ENCODE results near the gene CHD6.

Gene CHD6

GRCh38 chr20:41598719-41599118 is 19.5 kb downstream of the CHD6 start:
- H3K4me3 ChIP-seq = no peak overlapping the region
- no peak overlapping the region for H3K27ac ChIP-seq

GRCh38 chr20:41594514-41595322 is 23.5 kb downstream of the CHD6 start:
- H3K27ac ChIP-seq = no peak overlapping the region

GRCh38 chr20:41592516-41593216 is 25.5 kb downstream of the CHD6 start:
- Histone ChIP-seq H3K27ac (no peak overlapping the region), H3K4me3 (no peak overlapping the region)

More at GRCh38 chr20:41594514-41595322, 23.5 kb downstream of the CHD6 start:
- H3K4me3 ChIP-seq = no peak overlapping the region

DNA sequence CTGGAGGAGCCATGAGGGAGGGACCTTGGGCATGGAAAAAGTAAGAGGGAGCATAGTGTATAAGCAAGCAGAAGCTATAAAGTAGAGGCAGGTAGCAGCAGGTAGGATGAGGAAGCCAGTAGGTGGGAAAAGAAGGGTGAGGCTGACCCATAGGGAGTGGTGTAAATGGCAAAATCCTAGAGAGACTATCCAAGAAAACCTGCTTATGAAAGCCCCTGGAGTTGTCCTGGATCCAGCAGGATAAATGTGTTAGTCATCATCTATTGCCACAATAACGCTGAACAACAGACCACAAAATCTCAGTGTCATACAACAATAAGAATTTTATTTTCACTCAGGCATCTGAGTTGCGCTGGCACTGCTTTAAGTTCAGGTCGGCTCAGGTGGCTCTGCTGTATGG is 30.2 kb downstream of the CHD6 start:
- H3K27ac ChIP-seq = peak overlapping the region in 3 of 21 experiments; percentile 1 to 60 (median 41)
- no peak overlapping the region for H3K4me3 ChIP-seq

DNA sequence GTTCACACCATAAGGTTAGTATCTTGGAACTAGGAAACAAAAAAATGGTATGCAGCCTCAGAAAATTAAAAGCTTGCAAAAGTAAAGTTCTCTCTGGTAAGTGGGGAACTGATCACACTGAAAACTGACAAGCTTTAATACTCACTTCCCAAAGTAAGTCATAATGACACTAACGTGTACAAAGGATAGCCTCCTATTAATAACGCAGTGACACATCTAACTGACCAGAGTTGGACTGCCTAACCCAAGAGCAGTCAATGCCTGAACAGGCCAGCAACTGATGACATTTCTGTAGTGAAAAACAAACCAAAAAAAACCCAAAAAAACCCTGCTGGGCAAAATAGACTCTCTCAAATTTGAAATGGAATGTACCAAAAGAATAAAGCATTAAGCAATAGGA is 30.7 kb downstream of the CHD6 start:
- Histone ChIP-seq H3K27ac (peak overlapping the region in 3 of 21 experiments; percentile 1 to 22 (median 17)), H3K4me3 (no peak overlapping the region)

DNA sequence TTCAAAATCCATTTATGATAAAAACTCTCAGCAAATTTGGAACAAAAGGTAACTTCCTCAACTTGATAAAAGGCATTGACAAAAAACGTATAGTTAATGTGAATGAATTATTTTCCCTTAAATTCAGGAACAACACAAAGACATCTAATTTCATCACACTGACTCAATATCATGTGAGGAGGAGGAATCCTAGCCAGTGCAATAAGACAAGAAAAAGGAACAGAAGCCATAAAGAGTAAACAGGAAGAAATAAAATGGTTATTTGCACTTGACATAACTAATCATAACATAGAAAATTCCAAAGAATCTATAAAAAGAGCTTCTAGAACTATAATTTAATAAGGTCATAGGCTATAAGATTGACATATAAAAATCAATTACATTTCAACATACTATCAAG is 31.4 kb downstream of the CHD6 start:
- H3K4me3 ChIP-seq = no peak overlapping the region
- H3K27ac ChIP-seq = no peak overlapping the region

GRCh38 chr20:41580350-41580749 is 37.8 kb downstream of the CHD6 start:
- Histone ChIP-seq H3K27ac (no peak overlapping the region), H3K4me3 (no peak overlapping the region)

DNA sequence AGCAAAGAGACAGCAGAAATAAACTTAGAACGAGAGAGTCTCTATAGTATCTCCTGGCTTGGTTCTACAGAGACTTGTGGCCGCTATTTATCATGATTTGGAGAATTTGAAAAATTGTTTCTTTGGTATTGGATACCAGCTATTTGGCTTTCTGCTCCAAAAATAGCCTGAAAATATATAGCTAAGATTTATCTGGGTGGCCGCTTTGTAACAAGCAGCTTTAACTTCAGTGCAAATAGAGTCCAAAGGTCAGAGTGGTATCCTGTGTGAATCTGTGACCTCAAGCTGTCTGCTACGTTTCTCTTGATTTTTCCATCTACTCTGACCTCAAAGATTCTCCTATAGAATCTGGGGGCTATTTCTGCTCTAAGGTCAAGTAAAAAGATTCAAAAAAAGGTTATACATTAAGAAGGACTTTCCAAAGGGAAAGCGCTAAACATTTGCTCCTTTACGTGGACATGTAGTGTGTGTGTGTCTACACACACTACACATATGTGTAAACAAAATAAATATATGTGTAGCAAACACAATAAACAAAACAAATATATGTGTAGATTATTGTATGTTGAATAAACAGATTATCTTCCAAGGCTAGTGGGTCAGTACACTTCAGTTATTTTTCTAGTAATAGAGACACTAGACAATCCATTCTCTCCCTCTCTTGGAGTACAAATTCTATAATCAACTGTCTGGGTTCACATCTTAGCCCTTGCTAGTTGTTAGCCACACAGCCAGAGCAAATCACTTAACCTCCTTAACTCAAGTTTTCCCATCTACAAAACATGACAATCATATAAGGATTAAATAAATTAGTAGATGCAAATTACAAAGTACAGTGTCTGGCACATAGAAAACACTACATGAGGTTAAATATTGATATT is 40.8 kb downstream of the CHD6 start:
- H3K27ac ChIP-seq = no peak overlapping the region
- H3K4me3 ChIP-seq = no peak overlapping the region

GRCh38 chr20:41575412-41575811 is 42.8 kb downstream of the CHD6 start:
- H3K27ac ChIP-seq = no peak overlapping the region
- no peak overlapping the region for H3K4me3 ChIP-seq

GRCh38 chr20:41574802-41575389 is 43.3 kb downstream of the CHD6 start:
- H3K4me3 ChIP-seq = no peak overlapping the region
- H3K27ac ChIP-seq = no peak overlapping the region

DNA sequence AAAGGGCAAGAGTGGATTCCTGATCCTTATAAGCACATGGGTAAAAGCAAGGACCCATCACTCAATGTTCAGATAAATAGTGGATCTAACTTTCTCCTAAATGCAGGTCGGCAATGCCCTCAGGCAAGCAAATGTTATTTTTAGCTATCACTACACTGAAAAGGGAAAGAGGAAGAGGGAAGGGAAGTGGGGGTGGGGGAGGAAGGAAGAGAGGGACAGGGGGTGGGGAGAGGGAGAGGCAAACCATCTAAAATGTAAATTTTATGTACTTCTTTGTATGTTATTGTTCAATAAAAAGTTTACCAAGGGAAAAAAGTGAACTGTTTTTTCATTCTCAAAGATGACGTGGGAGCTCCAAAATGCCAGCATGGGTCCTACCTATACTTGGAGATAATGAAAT is 44.2 kb downstream of the CHD6 start:
- H3K4me3 ChIP-seq = no peak overlapping the region

DNA sequence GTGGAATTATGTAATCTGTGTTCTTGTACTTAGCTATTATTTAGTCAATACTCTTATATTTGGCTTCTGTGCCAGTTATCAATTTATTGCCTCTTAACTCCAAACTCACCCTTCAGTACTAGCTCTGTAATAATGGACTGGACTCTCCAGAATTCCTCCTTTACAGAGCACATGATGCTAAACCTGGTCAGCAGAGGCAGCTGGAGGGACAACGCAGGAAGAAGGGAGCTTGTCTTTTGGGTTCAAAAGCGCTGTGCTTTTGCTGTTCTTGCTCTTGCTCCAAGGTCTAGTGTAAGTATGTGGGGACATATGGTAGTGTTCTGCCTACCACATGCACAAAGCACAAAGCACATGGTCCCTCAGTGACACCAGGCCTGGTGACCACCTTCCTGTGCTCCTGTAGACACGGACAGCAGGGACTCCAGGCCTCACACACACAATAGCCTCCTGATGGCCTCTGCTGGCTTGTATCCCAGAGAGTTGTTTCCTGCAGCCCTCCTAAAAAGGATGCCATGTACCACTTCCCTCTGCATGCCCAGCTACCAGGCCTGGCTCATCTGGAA is 46.1 kb downstream of the CHD6 start:
- Histone ChIP-seq H3K4me3 (no peak overlapping the region), H3K27ac (no peak overlapping the region)

More for the DNA sequence above, 44.2 kb downstream of the CHD6 start:
- no peak overlapping the region for H3K27ac ChIP-seq

DNA sequence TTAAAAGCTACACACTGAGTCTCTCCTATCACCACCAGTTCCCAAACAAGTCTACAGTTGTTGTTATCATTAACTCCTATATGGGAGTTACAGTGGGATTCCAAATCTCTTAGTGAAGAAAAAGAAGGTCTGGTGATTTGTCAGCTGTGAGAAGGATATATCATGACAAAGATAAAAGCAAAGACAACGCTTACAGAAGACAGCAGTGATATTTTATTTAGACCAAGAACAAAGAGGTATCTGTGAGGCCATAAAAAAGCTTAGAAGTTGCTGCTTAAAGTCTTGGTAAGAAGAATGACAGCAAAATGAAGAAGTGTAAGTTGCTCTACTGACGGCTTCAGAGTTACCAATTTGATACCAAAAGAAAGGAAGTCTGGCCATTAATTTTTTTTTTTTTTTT is 47.2 kb downstream of the CHD6 start:
- no peak overlapping the region for H3K27ac ChIP-seq
- H3K4me3 ChIP-seq = no peak overlapping the region

DNA sequence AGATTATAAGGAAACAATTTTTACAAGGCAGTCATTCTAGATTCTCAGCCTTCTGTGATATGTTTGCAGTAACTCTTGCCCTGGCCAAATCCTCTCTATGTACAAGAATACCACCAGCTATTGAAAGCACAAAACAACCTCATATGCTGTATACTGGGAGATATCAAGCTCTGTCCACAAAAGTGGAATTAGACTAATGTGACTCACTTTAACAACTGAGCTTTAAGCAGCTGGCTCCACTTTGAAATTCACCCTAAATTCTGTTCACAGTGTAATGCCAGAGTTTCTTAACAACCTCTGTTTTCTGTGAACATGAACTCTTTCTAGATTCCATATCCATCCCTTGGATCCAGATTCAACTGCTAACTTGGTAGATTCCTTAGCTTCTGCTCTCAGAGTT is 47.6 kb downstream of the CHD6 start:
- H3K4me3 ChIP-seq = no peak overlapping the region
- no peak overlapping the region for H3K27ac ChIP-seq

GRCh38 chr20:41567615-41568014 is 50.6 kb downstream of the CHD6 start:
- Histone ChIP-seq H3K27ac (no peak overlapping the region), H3K4me3 (no peak overlapping the region)

DNA sequence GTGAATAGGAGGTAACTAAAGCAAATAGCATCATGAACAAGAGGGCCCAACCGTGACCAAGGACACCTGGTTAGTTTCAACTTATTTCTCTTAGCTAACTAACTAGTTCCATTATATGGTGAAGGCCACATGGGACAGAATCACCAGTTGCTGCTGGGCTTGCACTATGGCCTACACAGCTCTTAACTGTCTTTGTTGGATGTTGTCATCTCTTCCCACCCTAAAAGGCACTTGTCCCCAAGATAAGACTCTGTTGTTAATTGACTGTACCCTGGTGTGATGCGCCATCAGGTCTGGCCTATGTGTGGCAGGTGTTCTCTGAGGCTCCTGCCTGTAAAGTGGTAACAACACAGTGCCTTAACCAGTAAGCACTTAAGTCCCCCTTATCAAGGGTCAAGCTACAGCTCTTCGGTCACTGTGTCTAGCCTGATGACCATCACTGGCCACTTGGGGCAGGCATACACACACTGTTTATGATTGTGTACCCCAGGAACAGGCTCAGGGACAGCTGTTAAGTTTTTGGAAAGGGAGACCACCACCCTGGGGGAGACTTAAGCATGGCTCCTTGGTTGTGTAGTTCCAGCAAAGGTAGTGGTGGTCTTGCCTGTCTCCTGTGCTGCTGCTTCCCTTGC is 51.2 kb downstream of the CHD6 start:
- Histone ChIP-seq H3K27ac (no peak overlapping the region), H3K4me3 (no peak overlapping the region)

- H3K27ac ChIP-seq = no peak overlapping the region
- H3K4me3 ChIP-seq = no peak overlapping the region
Measured at GRCh38 chr20:41563087-41563486, 55.1 kb downstream of the CHD6 start.

DNA sequence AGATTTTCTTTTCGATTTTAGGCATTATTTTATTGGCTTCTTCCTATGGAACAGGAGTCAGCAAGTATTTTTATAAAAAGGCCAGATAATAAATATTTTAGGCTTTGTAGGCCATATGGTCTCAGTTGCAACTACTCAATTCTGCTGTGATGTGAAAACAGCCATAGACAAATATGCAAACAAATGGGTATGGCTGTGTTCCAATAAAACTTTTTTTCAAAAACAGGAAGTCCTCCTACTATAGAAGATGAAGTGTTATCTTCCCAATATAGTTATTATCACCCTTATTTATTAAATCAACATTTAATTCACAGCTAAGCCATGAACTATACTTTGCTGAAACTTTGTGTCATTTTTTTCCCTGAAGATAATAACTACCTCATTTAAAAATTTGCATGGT is 57.2 kb downstream of the CHD6 start:
- H3K27ac ChIP-seq = no peak overlapping the region
- H3K4me3 ChIP-seq = no peak overlapping the region

DNA sequence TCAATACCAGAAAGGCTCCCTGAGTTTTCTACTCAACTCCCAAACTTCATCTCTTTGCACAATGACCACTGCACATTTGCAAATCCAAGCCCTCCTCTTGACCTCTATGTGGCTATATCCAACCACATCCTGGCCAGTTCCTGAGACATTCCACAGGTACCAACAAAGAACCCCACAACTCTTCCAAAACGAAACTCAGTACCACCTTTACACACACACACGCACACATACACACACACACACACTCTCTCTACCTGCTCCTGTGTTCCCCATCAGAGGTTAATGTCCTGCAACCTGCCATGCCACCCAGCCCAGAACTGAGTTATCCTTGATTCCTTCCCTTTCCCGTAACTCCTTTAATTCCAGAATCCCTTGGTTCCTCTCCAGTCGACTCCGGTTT is 58.5 kb downstream of the CHD6 start:
- no peak overlapping the region for H3K27ac ChIP-seq
- no peak overlapping the region for H3K4me3 ChIP-seq

Data from skin epidermis (tissue), 12 donors.